Lower leg skin (tissue), 3 donors: Measurements from ENCODE around the gene BFSP2.

Source experiments
- CTCF ChIP-seq, 3 donors: fragments of 450-650 bp; IDR thresholded peaks; one replicate each; pipeline ENCODE4 v1.5.1; 2016; ENCODE audit warnings: antibody characterized with exemption in 3 of 3, mild to moderate bottlenecking in 3 of 3, moderate library complexity in 2 of 3
- POLR2A ChIP-seq, 2 donors: fragments of 450-650 bp; IDR thresholded peaks; one replicate each; pipeline ENCODE4 v1.6.1; 2016 to 2017; ENCODE audit warnings: antibody characterized with exemption in 2 of 2, mild to moderate bottlenecking in 1 of 2, moderate library complexity in 1 of 2

- TF ChIP-seq CTCF (IDR thresholded peaks at IDR 0.05) = no peak
- no peak for TF ChIP-seq POLR2A (IDR thresholded peaks at IDR 0.05)
Measured at GRCh38 chr3:133447750-133448477, 48.1 kb downstream of the BFSP2 start.
